GM18526 (cell line): ENCODE data around the gene CATSPERD.
A peak's percentile ranks its signal among the peaks of the same experiment; 100 is the strongest.

Source experiments
- POLR2A ChIP-seq: IDR thresholded peaks from 3 replicates; pipeline ENCODE4 v1.6.1; 2011; ENCODE audit not compliant: insufficient read length; ENCODE audit errors: extremely low read depth

CATSPERD gene

DNA sequence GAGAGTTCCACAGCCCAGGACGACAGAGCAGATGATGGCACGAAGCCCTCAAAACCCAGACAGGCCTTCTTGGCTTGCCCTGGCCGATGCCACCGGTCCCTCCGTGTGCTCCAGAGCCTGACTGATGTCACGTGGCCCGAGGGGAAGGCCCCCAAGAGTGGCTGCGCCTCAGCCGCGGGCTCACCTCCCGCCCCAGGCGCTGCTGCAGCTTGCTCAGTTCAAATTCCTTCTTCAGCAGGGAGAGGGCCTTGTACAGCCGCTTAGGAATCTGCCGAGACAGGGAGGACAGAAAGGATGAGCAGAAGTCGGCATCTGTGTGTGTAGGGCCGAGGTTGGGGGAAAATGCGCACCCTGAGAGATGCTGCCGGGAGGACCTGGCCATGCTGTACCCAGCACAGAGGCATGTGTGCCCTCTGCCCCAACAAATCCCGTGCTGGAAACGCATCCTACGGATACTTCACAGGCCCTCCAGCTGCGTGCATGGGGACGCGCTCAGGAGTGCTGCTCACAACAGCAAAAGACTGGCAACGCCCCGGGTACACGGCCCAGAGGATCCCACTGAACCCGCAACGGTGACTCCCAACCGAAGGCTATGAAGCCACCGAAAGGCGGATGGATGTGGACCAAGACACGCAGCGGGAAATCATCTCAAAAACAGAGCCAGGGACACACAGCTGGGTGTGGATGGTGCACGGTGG, 13.4 kb upstream of the CATSPERD start:
- no peak for TF ChIP-seq POLR2A

DNA sequence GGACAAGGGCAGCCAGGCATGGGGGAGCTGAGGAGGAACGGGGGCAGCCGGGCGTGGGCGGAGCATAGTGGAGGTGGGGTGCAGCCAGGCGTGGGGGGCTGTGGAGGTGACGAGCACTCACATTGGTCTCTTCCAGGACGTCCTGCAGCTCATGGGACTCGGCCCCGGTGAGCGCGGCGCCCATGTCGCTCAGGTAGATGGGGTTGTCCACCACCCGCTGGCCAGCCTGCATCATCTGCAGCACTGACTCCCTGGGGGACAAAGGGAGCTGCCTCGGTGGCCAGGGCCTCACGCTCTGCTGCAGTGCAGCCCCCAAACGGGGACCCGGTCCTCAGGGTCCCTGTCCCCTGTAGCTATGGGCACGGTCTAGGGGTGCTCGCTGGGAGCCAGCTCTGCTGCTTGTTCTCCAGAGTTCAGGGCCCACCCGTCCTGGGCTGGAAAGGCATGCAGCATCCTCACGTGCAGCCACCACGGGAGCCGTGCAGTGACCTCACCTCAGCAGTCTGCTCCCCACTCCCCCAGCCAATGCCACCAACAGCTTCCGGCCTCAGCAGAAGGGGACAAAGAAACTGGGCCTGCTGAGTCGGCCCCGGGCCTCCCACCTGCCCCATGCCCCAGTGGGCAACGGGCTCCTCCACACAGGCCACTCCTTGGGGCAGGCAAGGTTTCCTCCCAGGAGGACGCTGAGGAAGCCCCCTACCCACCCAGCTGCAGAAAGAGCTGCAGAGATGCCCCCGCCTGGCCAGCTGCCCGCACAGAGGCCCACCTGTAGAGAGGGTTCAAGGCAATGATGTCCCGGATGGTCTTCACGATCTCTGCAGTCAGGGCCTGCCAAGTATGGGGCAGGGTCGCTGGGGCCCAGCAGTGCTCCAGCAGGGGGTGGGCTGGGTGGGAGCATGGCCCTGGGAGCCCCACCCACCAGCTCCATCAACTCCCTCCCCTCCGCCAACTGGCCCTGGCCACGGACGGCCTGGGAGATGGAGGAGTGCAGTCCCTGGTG, 12.6 kb upstream of the CATSPERD start:
- no peak for TF ChIP-seq POLR2A

DNA sequence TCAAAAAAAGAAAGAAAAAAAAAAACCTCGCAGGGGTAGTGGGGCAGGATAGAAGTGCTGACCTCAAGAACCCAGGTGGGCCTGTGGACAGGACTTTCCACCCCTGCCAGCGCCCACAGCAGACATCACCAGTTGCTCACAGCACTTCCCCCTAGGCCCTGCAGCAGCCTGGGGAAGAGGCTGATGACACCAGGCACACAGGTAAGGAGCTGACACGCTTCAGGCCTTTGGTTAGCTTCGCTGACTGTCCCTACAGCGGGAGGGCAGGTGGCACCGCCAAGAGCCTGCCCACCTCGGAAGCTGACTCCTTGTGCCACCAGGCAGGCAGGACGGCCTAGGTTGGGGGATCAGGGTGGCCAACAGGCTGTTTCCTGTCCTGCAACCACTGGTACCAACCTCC, 9.4 kb upstream of the CATSPERD start:
- no peak for TF ChIP-seq POLR2A

DNA sequence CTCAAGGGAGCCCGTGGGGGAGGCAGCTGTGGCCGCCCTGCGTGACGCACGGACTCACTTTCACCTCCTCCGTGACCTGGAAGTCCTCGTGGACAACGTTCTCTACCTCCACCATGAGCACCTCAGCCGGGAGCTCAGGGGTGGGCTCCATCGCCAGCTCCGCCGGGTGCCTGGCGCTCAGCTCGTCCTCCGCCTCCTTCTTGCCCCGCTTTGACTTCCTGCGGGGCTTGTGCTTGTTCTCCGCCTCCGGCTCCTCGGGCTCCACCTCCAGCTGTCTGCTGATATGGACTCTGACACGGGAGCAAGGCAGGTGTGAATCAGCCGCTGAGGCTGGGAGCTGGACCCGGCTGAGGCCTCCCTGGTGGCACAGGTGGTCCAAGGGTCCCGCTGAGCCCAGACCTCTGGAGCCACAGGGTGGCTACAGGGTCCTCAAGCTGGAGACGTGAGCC, 8.7 kb upstream of the CATSPERD start:
- TF ChIP-seq POLR2A = no peak

DNA sequence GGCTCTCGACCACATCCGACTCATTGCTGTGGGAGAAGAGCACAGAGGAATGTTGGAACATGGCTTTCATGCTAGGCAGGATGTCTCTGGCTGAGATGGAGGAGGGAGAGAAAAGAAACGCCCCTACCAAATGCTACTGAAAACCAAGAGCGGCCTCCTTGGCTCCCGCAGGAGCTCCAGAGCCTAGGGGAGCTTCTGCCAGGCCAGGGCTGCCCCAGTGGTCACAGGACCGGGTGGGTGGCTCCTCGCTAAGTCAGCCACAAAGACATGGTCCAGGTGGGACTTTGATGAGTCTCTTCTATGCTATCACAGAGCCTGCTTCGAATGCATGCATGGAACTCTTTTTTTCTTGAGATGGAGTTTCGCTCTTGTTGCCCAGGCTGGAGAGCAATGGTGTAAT, 7.2 kb upstream of the CATSPERD start:
- no peak for TF ChIP-seq POLR2A

DNA sequence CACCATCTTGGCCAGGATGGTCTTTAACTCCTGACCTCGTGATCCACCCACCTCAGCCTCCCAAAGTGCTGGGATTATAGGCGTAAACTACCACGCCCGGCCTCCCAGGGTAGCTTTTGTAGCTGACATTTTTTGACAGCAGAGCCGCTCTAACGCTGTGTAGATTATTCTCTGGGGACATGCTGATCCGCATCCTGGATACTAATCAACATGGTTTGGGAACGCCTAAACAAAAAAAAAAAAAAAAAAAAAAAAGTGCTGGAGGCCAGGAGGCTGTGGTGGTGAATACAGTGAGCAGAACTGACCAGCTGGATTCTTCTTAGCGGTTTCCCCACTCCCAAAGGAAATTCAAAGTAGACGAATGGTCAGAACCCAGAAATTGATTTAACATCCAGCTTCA, 5.6 kb upstream of the CATSPERD start:
- no peak for TF ChIP-seq POLR2A

DNA sequence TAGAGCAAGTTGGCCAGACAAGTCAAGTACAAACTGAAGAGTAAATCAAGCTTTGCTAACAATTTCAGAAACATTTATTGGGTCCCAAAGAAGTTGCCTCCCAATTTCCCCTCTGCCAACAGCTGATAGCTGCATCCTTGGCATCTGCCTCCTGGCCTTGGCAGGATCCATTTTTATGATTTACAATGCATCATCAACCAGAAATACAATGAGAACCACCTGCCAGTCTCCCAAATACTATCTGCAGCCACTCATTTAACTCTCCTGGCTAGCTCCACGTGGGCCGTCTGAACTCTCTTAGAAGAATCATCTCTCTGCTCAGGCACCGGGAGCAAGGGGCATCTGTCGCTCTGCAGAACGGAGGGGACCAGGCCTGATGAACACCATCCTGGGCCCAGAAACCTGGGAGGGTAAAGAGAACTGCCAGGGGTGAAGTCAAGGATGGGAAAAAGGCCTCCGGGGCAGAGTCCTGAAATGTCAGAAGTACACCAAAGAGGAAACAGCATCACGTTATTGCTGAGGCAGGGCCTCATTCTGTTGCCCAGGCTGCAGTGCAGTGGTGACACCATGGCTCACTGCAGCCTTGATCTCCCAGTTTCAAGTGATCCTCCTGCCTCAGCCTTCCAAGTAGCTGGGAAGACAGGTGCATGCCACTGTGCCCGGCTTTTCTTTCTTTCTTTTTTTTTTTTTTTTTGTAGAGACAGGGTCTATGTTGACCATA, 3.1 kb upstream of the CATSPERD start:
- TF ChIP-seq POLR2A = no peak

DNA sequence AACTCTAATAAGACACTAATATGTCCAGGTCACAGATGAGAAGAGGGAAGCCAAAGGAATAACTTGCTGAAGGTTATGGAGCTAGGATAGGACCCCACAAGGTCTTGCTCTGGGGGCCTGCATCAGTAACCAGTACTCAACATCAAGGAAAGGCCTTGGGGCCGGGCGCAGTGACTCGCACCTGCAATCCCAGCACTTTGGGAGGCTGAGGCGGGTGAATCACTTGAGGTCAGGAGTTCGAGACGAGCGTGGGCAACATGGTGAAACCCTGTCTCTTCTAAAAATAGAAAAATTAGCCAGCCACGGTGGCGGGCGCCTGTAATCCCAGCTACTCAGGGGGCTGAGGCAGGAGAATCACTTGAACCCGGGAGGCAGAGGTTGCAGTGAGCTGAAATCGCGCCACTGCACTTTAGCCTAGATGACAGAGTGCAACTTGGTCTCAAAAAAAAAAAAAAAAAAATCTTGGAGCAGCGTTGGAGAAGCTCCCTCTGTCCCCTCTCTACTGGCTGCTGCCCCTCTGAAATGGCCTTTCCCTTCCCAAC, 2.3 kb upstream of the CATSPERD start:
- TF ChIP-seq POLR2A = no peak

DNA sequence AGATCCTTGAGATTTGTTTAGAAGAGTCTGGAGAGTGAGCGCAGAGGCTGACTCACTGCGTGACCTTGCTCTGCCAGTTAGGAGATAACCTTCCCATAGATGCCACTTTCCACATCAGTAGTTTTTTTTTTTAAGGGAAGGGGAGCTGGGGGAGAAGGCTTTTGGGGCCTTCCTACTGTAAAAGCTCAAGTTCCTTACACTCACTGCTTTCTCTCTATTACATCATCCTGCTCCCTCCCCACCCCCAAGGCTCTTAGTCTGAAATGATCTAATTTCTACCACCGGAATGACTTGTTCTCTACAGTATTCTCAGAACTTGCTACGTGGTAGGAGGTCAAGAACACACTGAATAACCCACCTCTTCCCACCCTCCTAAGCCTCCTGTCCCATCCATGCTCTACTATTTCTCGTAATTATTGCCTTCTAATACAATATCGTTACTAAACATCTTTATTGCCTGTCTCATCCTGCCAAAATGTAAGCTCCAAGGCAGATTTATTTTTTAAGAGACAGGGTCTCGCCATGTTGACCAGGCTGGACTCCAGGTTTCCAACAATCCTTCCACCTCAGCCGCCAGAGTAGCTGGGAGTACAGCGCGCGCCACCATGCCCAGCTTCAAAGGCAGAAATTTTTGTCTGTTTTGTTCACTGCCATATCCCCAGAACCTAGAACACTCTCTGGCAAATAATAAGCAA, 1.7 kb upstream of the CATSPERD start:
- TF ChIP-seq POLR2A = peak; percentile 17

DNA sequence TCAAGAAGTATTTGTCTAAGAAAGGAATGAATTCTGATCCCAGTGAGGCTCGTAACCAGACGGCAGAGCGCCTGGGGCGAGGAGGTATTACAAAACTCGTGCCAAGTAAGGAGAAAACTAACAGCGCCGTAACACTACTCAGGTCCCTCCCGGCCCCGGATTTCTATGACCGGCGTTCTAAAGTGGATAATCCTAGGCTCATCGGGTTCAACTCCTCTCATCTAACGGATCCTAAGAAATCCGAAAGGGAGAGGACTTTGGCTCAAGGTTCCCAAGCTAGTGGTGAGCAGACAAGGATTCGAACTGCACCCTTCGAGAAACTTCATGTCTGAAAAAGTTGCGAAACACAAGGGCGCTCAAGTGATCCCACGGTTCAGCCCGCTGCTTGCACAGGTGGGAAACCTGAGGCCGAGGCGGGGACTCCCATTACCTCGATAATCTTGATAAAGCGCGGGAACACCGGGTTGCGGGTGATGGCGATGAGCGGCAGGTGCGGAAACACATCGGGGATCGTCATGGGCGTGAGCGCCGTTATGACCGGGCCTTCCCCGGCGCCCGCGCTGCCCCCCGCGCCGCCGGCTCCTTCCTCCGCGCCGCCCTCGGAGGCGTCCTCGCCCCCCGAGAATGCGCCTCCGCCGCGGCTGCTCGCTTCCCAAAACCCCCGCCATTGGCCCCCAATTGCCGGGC, 1.0 kb upstream of the CATSPERD start:
- no peak for TF ChIP-seq POLR2A

DNA sequence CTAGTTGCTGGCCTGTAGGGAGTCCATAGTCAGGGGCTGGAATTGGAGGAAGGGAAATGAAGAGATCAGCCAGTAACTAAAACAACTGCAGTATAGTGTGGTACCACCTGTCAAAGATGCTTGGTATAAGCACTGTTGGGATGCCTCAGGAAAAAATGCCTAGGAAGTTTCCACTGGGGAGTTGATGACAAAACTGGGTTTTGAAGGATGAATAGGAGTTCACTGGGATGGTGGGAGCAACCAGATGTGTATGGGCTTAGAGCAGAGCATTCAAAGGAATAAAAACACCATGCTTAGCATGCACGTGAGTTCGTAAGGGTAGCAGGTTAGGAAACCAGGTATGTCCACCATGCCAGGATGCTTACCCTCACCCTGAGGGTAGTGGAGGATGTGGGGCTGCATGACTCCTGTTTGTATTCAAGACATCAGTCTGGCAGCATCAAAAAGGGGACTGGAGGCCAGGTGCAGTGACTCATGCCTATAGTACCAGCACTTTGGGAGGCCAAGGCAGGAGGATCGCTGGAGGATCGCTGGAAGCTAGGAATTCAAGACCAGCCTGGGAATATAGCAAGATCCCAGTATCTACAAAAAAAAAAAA, 7.1 kb downstream of the CATSPERD start:
- TF ChIP-seq POLR2A = no peak

DNA sequence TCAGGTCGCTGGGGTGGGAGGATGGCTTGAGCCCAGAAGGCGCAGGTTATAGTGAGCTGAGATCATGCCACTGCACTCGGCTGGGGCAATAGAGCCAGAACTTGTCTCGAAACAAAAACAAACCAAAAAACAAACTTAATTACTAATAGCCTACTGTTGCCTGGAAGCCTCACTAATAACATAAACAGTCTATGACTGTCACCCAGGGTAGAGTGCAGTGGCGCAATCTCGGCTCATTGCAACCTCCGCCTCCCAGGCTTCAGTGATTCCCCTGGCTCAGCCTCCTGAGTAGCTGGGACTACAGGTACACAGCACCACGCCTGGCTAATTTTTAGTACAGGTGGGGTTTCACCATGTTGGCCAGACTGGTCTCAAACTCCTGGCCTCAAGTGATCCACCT, 18.0 kb downstream of the CATSPERD start:
- no peak for TF ChIP-seq POLR2A

DNA sequence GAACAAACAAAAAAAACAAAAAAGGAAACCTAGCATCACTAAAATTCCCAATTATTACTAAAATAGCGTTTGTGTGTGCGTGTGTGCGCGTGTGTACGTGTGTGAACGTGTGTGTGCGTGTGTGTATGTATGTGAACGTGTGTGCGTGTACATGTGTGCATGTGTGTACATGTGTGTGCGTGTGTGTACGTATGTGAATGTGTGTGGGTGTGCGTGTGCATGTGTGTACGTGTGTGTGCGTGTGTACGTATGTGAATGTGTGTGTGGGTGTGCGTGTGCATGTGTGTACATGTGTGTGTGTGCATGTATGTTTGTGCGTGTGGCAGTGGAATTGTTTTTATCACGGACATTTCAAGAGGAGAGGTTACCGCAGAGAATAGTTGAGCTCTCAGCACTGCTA, 21.6 kb downstream of the CATSPERD start:
- TF ChIP-seq POLR2A = no peak

DNA sequence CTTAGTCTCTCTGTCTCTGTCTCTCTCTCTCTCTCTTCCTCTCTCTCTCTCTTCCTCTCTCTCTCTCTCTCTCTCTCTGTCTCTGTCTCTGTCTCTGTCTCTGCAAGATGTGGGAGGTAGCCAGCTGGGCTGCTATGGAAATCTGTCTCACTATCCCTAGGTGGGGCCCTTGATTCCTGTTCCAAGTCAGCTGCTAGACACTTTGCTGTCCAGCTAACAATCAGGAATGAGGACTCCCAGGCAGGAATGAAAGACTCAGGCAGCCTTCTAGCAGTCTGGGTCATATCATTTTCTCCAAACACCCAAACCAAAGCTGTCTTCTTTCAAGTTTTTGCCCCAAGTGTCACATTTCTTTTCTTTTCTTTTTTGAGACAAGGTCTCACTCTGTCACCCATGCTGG, 23.2 kb downstream of the CATSPERD start:
- no peak for TF ChIP-seq POLR2A

DNA sequence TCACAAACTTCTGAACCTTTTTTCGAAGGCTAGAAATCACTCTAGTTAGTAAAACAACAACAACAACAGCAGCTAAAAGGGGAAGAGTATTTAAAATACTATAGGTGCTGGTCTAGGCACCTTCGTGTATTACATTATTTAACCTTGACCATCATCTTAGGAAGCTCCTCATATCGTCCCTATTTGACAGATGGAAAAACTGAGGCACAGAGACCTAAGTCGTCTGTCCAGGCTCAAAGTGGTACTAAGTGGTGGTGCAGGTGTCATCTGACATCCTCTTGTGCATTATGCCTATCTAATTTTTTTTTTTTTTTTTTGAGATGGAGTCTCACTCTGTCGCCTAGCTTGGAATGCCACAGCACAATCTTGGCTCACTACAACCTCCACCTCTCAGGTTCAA, 29.1 kb downstream of the CATSPERD start:
- TF ChIP-seq POLR2A = no peak
